Gastroesophageal sphincter (tissue), 4 donors: Measurements from ENCODE around the gene SKIDA1. TPM values are rescaled to one million over a fixed set of nuclear protein-coding genes. Genes with fewer than 3 reads are reported as not detected.

Experiments
- ATAC-seq: fragments of 150-250 bp; one replicate; pipeline ENCODE4 v1.9.1; 2016; ENCODE audit warnings: mild to moderate bottlenecking, moderate library complexity
- H3K27ac ChIP-seq, 4 donors: fragments of 200-600 bp; sonication (generic) in 3 of 4; 1 replicate in 3 of 4; 2 replicates in 1 of 4; pipeline ENCODE4 v1.5.1; 2016 to 2019
- H3K27me3 ChIP-seq: fragments of 200-600 bp; sonication (generic); one replicate; pipeline ENCODE4 v1.5.1; 2019
- H3K36me3 ChIP-seq, 2 donors: fragments of 200-600 bp; sonication (generic); one replicate each; pipeline ENCODE4 v1.5.1; 2019; ENCODE audit warnings: control low read depth in 1 of 2
- H3K4me1 ChIP-seq, 3 donors: fragments of 200-600 bp; sonication (generic); 1 replicate in 2 of 3; 2 replicates in 1 of 3; pipeline ENCODE4 v1.5.1; 2016 to 2019; ENCODE audit warnings: control low read depth in 2 of 3
- H3K4me3 ChIP-seq, 2 donors: fragments of 200-600 bp; sonication (generic); one replicate each; pipeline ENCODE4 v1.5.1; 2019; ENCODE audit warnings: mild to moderate bottlenecking in 1 of 2, moderate library complexity in 1 of 2
- H3K9me3 ChIP-seq, 3 donors: fragments of 200-600 bp; sonication (generic); one replicate each; pipeline ENCODE4 v1.5.1; 2017 to 2019; ENCODE audit warnings: control low read depth in 2 of 3
- CTCF ChIP-seq, 4 experiments: fragments of 200-600 bp in 2 of 4; fragments of 450-650 bp in 2 of 4; sonication (generic) in 1 of 4; IDR thresholded peaks; one replicate each; pipeline ENCODE4 v1.5.1; 2017 to 2019; ENCODE audit warnings: antibody characterized with exemption in 4 of 4, mild to moderate bottlenecking in 2 of 4, moderate library complexity in 2 of 4
- EP300 ChIP-seq: sonication (generic); formaldehyde crosslinking; IDR thresholded peaks from one replicate; pipeline ENCODE4 v1.6.1; 2017; ENCODE audit warnings: antibody characterized with exemption, mild to moderate bottlenecking
- POLR2A ChIP-seq, 2 donors: fragments of 450-650 bp; IDR thresholded peaks; one replicate each; pipeline ENCODE4 v1.6.1; 2017; ENCODE audit warnings: antibody characterized with exemption in 2 of 2, mild to moderate bottlenecking in 2 of 2, moderate library complexity in 1 of 2
- POLR2AphosphoS5 ChIP-seq: sonication (generic); formaldehyde crosslinking; IDR thresholded peaks from one replicate; pipeline ENCODE4 v1.6.1; 2017; ENCODE audit warnings: antibody characterized with exemption
- WGBS, 2 donors: methylation state at CpG; one replicate each; pipeline ENCODE4 v1.1.5; 2018; ENCODE audit warnings: low coverage in 1 of 2; 5-methylcytosine and 5-hydroxymethylcytosine counted together
- total RNA-seq, 4 donors: library from RNA; depleted of rRNA; stranded (reverse); fragments of >200 nt; gene quantifications; one replicate each; pipeline ENCODE4 v1.1.0, GENCODE V29; 2016

SKIDA1 gene
- total RNA-seq, 4 donors from 2014 or later: 0.74 to 6.5 (median 2.1) TPM

GRCh38 chr10:21495752-21496342 is 29.6 kb downstream of the SKIDA1 start:
- no peaks in the 10 kb centered on the region for H3K36me3 ChIP-seq
- TF ChIP-seq CTCF (IDR thresholded peaks at IDR 0.05): peak; percentile 98 to 99 (median 99)
- TF ChIP-seq POLR2AphosphoS5: no peak
- H3K4me3 ChIP-seq: peak overlapping the region; percentile 59 to 79
- H3K27ac ChIP-seq: peak overlapping the region in 3 of 4 donors; percentile 78 to 80 (median 79)
- no peaks in the 10 kb centered on the region for H3K27me3 ChIP-seq
- no peaks in the 10 kb centered on the region for H3K9me3 ChIP-seq
- 0% methylated on average over 3 to 4 of the region's 58 CpGs for WGBS, 2 donors
- peaks cover 0 to 38% (median 6%) of the 10 kb centered on the region in 3 donors for H3K4me1 ChIP-seq
- peak; percentile 84 for ATAC-seq

- Histone ChIP-seq H3K27me3 (no peaks in the 10 kb centered on the region), H3K9me3 (no peaks in the 10 kb centered on the region), H3K4me1 (peaks cover 0 to 38% (median 6%) of the 10 kb centered on the region in 3 donors), H3K27ac (peak overlapping the region in 3 of 4 donors; percentile 78 to 80 (median 79)), H3K4me3 (peak overlapping the region; percentile 59 to 79), H3K36me3 (no peaks in the 10 kb centered on the region)
- no peak for TF ChIP-seq POLR2AphosphoS5
- no peak for TF ChIP-seq EP300
- no peak for TF ChIP-seq CTCF (IDR thresholded peaks at IDR 0.05)
- no peak for TF ChIP-seq POLR2A (IDR thresholded peaks at IDR 0.05)
- ATAC-seq: peak; percentile 11
- 2% methylated on average over 12 to 20 of the region's 42 CpGs for WGBS, 2 donors
These were observed 30.3 kb downstream of the SKIDA1 start for GRCh38 chr10:21495002-21495751.

- peak overlapping the region in 3 of 4 donors; percentile 55 to 80 (median 78) for H3K27ac ChIP-seq
- peak overlapping the region; percentile 59 to 79 for H3K4me3 ChIP-seq
- no peaks in the 10 kb centered on the region for H3K9me3 ChIP-seq
- H3K4me1 ChIP-seq: peaks cover 0 to 38% (median 6%) of the 10 kb centered on the region in 3 donors
- H3K27me3 ChIP-seq: no peaks in the 10 kb centered on the region
- WGBS, 2 donors: 35 to 58% methylated on average over 13 to 15 of the region's 66 CpGs
- TF ChIP-seq POLR2AphosphoS5 (no peak), POLR2A (IDR thresholded peaks at IDR 0.05) (no peak), EP300 (no peak)
- peak; percentile 10 for ATAC-seq
- H3K36me3 ChIP-seq: no peaks in the 10 kb centered on the region
These were observed 31.1 kb downstream of the SKIDA1 start for GRCh38 chr10:21494191-21495001.

- Histone ChIP-seq H3K4me1 (peaks cover 0 to 38% (median 6%) of the 10 kb centered on the region in 3 donors), H3K4me3 (peak overlapping the region in 1 of 2 donors; percentile 79), H3K27ac (peak overlapping the region in 1 of 4 donors; percentile 78), H3K9me3 (no peaks in the 10 kb centered on the region), H3K36me3 (no peaks in the 10 kb centered on the region), H3K27me3 (no peaks in the 10 kb centered on the region)
- ATAC-seq: no peak
- TF ChIP-seq POLR2AphosphoS5: no peak
- TF ChIP-seq EP300: no peak
- TF ChIP-seq CTCF (IDR thresholded peaks at IDR 0.05): no peak
- no peak for TF ChIP-seq POLR2A (IDR thresholded peaks at IDR 0.05)
- WGBS, 2 donors: 93 to 100% methylated on average over 2 to 5 of the region's 9 CpGs
These were observed 31.7 kb downstream of the SKIDA1 start for GRCh38 chr10:21493784-21494183.

GRCh38 chr10:21492421-21492820 is 33.1 kb downstream of the SKIDA1 start:
- H3K27me3 ChIP-seq: no peaks in the 10 kb centered on the region
- peaks cover 0 to 34% (median 4%) of the 10 kb centered on the region in 3 donors for H3K4me1 ChIP-seq
- 84 to 93% methylated on average over 3 of the region's 3 CpGs for WGBS, 2 donors
- no peaks in the 10 kb centered on the region for H3K36me3 ChIP-seq
- no peak for TF ChIP-seq CTCF (IDR thresholded peaks at IDR 0.05)
- TF ChIP-seq POLR2AphosphoS5: no peak
- TF ChIP-seq POLR2A (IDR thresholded peaks at IDR 0.05): no peak
- TF ChIP-seq EP300: no peak
- H3K9me3 ChIP-seq: no peaks in the 10 kb centered on the region
- H3K27ac ChIP-seq: no peak overlapping the region
- H3K4me3 ChIP-seq: no peak overlapping the region
- no peak for ATAC-seq
